CD4-positive, alpha-beta memory T cell (primary cell): Measurements from ENCODE around the gene AAGAB. TPM values are rescaled to one million over a fixed set of nuclear protein-coding genes. Genes with fewer than 3 reads are reported as not detected.
"Not testable (repeated sequence)": the region's sequence is repeated elsewhere in the genome, so short reads cannot be mapped to it uniquely, and the experiment has no call there.

Experiments used
- CTCF ChIA-PET: fragments of 350-600 bp; sonication (Branson Sonifier 250); formaldehyde crosslinking; loops from one replicate; lab custom pipeline; 2021; ENCODE audit warnings: inconsistent platforms; ENCODE audit not compliant: partially characterized antibody; lab: Charles Lee
- POLR2A ChIA-PET: fragments of 350-600 bp; sonication (Branson Sonifier 250); formaldehyde crosslinking; loops from one replicate; lab custom pipeline; 2021; ENCODE audit not compliant: partially characterized antibody; lab: Charles Lee
- DNase-seq, 5 donors: peaks; one replicate each; pipeline versions ENCODE4 v3.0.0 to v3.0.0-alpha.2; 2020 to 2022; ENCODE audit warnings: mixed read lengths in 1 of 5
- H3K27ac ChIP-seq: one replicate; pipeline ENCODE4 v1.7.0; 2013; ENCODE audit warnings: low read depth, low read length
- H3K27me3 ChIP-seq: 2 replicates; pipeline ENCODE4 v1.7.0; 2013; ENCODE audit warnings: mild to moderate bottlenecking, low read length, moderate library complexity; ENCODE audit not compliant: insufficient read depth
- H3K36me3 ChIP-seq: 2 replicates; pipeline ENCODE4 v1.7.0; 2013; ENCODE audit warnings: mild to moderate bottlenecking, low read length, moderate library complexity; ENCODE audit not compliant: insufficient read depth
- H3K4me1 ChIP-seq: 2 replicates; pipeline ENCODE4 v1.7.0; 2013; ENCODE audit warnings: mild to moderate bottlenecking, low read length, moderate library complexity; ENCODE audit not compliant: insufficient read depth
- H3K4me3 ChIP-seq, 2 donors: one replicate each; pipeline ENCODE4 v1.7.0; 2013; ENCODE audit warnings: low read length in 2 of 2, mild to moderate bottlenecking in 1 of 2
- H3K9me3 ChIP-seq, 2 donors: one replicate each; pipeline ENCODE4 v1.7.0; 2013; ENCODE audit warnings: low read length in 2 of 2, control low read depth in 1 of 2; ENCODE audit not compliant: control insufficient read depth in 1 of 2
- H3K27ac Mint-ChIP-seq, 7 donors: one replicate each; pipeline ENCODE4 v1.8.0; 2020 to 2021; ENCODE audit warnings: mixed read lengths in 7 of 7, mild to moderate bottlenecking in 6 of 7, inconsistent platforms in 3 of 7, moderate library complexity in 3 of 7
- H3K27me3 Mint-ChIP-seq, 2 donors: one replicate each; pipeline ENCODE4 v1.8.0; 2020 to 2021; ENCODE audit warnings: mixed read lengths in 2 of 2
- H3K36me3 Mint-ChIP-seq, 2 donors: one replicate each; pipeline ENCODE4 v1.8.0; 2020 to 2021; ENCODE audit warnings: mixed read lengths in 2 of 2, inconsistent platforms in 1 of 2, mild to moderate bottlenecking in 1 of 2
- H3K4me1 Mint-ChIP-seq, 4 donors: one replicate each; pipeline ENCODE4 v1.8.0; 2020 to 2021; ENCODE audit warnings: mixed read lengths in 4 of 4, mild to moderate bottlenecking in 1 of 4
- H3K4me3 Mint-ChIP-seq, 8 donors: one replicate each; pipeline ENCODE4 v1.8.0; 2020 to 2021; ENCODE audit warnings: mixed read lengths in 8 of 8, mild to moderate bottlenecking in 7 of 8, moderate library complexity in 6 of 8, inconsistent platforms in 3 of 8
- H3K9me3 Mint-ChIP-seq, 8 donors: one replicate each; pipeline ENCODE4 v1.8.0; 2020 to 2021; ENCODE audit warnings: mixed read lengths in 8 of 8, mild to moderate bottlenecking in 5 of 8, inconsistent platforms in 3 of 8, moderate library complexity in 1 of 8
- intact Hi-C: fragments of 100-400 bp; cut with micrococcal nuclease; formaldehyde crosslinking; loops from one replicate; pipeline ENCODE4 v1.15.1; 2023
- polyA plus RNA-seq, 2 donors: library from polyadenylated mRNA; unstranded; fragments of 300-500 nt; fragmentation: Illumina TruSeq; gene quantifications; one replicate each; pipeline ENCODE4 v1.2.3, GENCODE V29; 2021
- total RNA-seq, 2 experiments: library from RNA; stranded (reverse); gene quantifications; one replicate each; pipeline ENCODE4 v1.2.3, GENCODE V29; 2021

AAGAB gene
- total and polyA plus RNA-seq, 4 experiments from 2014 or later: 30.2 to 71.0 (median 36.9) TPM

DNA sequence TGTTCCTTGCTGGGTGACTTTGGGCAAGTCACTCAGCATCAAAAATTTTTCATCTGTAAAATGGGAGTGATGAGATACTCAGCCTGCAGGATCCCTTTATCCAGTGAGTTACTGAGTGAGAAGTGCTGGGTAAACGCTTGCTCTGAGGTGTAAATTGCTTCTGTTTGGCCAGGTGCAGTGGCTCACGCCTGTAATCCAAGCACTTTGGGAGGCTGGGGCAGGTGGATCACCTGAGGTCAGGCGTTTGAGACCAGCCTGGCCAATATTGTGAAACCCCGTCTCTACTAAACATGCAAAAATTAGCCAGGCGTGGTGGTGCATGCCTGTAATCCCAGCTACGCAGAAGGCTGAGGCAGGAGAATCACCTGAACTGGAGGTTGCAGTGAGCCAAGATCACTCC lies 101.4 kb downstream of the AAGAB start:
- POLR2A ChIA-PET: not testable (repeated sequence)

DNA sequence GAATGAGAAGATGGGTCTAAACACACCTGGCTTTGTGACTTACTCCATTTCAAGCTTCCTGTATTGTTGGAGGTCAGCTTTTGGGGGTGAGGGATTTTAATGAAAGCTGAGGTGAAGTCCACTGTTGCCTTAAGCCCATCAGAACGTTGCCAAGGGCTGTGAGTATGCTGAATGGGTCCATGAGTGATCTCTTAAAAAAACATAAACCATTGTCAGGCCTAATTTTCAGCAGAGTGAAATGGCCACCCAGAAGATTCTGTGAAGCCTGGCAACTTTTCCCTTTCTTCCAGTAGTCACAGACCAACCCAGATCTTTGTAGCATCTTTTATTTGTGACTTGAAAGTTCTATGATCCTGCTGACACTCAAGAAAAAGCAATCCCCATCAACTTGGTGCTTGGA lies 102.0 kb downstream of the AAGAB start:
- no peaks in the 10 kb centered on the region for H3K27me3 Mint-ChIP-seq
- Histone ChIP-seq H3K9me3 (no peaks in the 10 kb centered on the region), H3K27me3 (no peaks in the 10 kb centered on the region), H3K36me3 (peaks cover 5% of the 10 kb centered on the region), H3K4me3 (no peak overlapping the region), H3K27ac (no peak overlapping the region), H3K4me1 (peaks cover 53% of the 10 kb centered on the region)
- peaks cover 0 to 5% (median 0%) of the 10 kb centered on the region in 8 donors for H3K9me3 Mint-ChIP-seq
- H3K36me3 Mint-ChIP-seq: peaks cover 21 to 24% of the 10 kb centered on the region in 2 donors
- ChIA-PET POLR2A (interaction anchor here (0.7 to 1.0 kb wide), 2 partner anchors 51 to 206 kb away, joined by 3 to 4 read pairs; no protein-coding TSS in a partner anchor), CTCF (interaction anchor here (1.2 to 1.5 kb wide), 2 partner anchors 9 to 10 kb away, joined by 3 read pairs; no protein-coding TSS in a partner anchor)
- peaks cover 56 to 79% (median 67%) of the 10 kb centered on the region in 4 donors for H3K4me1 Mint-ChIP-seq
- DNase-seq: no peak
- H3K4me3 Mint-ChIP-seq: peak overlapping the region in 1 of 8 donors; percentile 67
- intact Hi-C loops: no loop called here
- H3K27ac Mint-ChIP-seq: peak overlapping the region in 5 of 7 donors; percentile 4 to 68 (median 53)

More for the DNA sequence above, 101.4 kb downstream of the AAGAB start:
- DNase-seq, H3K4me3 ChIP-seq, H3K27me3 Mint-ChIP-seq, intact Hi-C loops, H3K27me3 ChIP-seq, H3K27ac ChIP-seq, H3K9me3 Mint-ChIP-seq, H3K4me3 Mint-ChIP-seq, H3K9me3 ChIP-seq, H3K36me3 ChIP-seq: not testable (repeated sequence)
- peaks cover 53% of the 10 kb centered on the region for H3K4me1 ChIP-seq
- Mint-ChIP-seq H3K36me3 (peaks cover 25 to 27% of the 10 kb centered on the region in 2 donors), H3K27ac (peak overlapping the region in 3 of 7 donors; percentile 3 to 63 (median 54)), H3K4me1 (peaks cover 56 to 79% (median 67%) of the 10 kb centered on the region in 4 donors)
- CTCF ChIA-PET: interaction anchor here (1.2 to 1.5 kb wide), 2 partner anchors 10 to 11 kb away, joined by 3 read pairs; no protein-coding TSS in a partner anchor

Other genes with a start within 250 kb of the AAGAB start
- 100 to 1,000 TPM; 189 to 197 TPM for gene SMAD3, start 189.1 kb downstream of the AAGAB start, total RNA-seq
- gene SMAD3, start 189.1 kb downstream of the AAGAB start, polyA plus RNA-seq: 10 to 100 TPM; 14.6 to 31.9 TPM
- gene IQCH, start 125 bp upstream of the AAGAB start, total RNA-seq: 1 to 10 TPM; 1.1 to 2.1 TPM
- gene IQCH, start 125 bp upstream of the AAGAB start, polyA plus RNA-seq: 1 to 10 TPM in 1 of 2 donors, under 1 TPM in 1; 0.99 to 1.9 TPM